ENCODE measurements around the gene MT2A.
A peak's percentile ranks its signal among the peaks of the same experiment; 100 is the strongest.

MT2A gene

DNA sequence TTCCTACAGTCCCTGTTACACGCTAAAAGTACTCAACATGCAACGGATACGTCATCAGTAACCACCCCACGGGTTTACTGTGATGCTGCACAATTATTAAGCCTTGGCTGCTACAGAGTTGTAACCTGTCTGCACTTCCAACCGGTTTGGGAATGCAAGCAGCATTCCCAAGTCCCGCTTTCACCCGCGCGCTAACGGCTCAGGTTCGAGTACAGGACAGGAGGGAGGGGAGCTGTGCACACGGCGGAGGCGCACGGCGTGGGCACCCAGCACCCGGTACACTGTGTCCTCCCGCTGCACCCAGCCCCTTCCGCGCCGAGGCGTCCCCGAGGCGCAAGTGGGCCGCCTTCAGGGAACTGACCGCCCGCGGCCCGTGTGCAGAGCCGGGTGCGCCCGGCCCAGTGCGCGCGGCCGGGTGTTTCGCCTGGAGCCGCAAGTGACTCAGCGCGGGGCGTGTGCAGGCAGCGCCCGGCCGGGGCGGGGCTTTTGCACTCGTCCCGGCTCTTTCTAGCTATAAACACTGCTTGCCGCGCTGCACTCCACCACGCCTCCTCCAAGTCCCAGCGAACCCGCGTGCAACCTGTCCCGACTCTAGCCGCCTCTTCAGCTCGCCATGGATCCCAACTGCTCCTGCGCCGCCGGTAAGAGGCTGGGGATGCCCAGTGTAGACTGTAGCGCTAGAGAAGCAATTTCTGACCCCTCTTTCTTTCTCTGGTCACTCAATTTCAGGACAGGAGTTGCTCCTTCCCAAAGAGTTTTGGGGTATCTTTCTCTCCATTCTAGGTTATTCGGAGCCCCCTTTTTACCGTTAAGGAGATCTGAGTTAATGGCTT is at the start of gene MT2A:
Gene MT2A (plus strand): TSS at position 542 of the 833 bp plus-strand sequence. CDS start 72 bp downstream, at position 614.
- Histone ChIP-seq H3K36me3 (ENCODE audit: control insufficient read depth in 5 of 5, insufficient read depth in 5 of 5, low read length in 5 of 5) (no peaks in the 10 kb centered on the region), H3K4me1 (ENCODE audit: control insufficient read depth in 5 of 5, insufficient read depth in 5 of 5, low read length in 5 of 5) (peaks cover 34 to 66% (median 54%) of the 10 kb centered on the region in 5 donors), H3K9me3 (ENCODE audit: control insufficient read depth in 5 of 5, low read length in 5 of 5) (no peaks in the 10 kb centered on the region), H3K9ac (ENCODE audit: low read length in 5 of 5) (peak within 1 kb of the TSS; percentile 86 to 94 (median 90)), H3K4me3 (ENCODE audit: low read depth in 1 of 5, low read length in 5 of 5) (peak within 1 kb of the TSS; percentile 87 to 97 (median 91)), H3K27ac (ENCODE audit: low read depth, low read length) (peak within 1 kb of the TSS; percentile 99), H3K27me3 (ENCODE audit: control insufficient read depth in 5 of 5, insufficient read depth in 4 of 5, low read length in 5 of 5) (no peaks in the 10 kb centered on the region)

DNA sequence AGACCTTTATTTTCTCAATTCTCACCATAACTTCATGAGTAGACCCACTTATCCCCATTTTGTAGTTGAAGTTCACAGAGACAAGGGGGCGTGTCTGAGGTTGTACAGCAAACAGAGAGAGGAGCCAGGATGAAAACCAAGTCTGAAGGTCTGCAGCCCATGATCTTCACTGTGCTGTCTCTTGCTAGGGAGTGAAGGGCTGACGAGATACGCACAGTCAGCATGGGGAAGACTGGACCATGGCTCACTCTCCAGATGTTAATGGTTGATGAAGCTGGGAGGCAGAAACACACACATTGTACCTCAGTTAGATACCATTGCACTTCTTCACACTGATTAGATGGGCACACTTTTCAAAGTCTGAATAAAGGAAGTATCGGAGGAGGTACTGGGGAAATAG is 49.3 kb upstream of the MT2A start:
- H3K27ac ChIP-seq (ENCODE audit: low read depth, low read length): no peak overlapping the region
- no peaks in the 10 kb centered on the region for H3K36me3 ChIP-seq (ENCODE audit: control insufficient read depth in 5 of 5, insufficient read depth in 5 of 5, low read length in 5 of 5)
- no peak overlapping the region for H3K4me3 ChIP-seq (ENCODE audit: low read depth in 1 of 5, low read length in 5 of 5)
- no peaks in the 10 kb centered on the region for H3K9me3 ChIP-seq (ENCODE audit: control insufficient read depth in 5 of 5, low read length in 5 of 5)
- no peaks in the 10 kb centered on the region for H3K4me1 ChIP-seq (ENCODE audit: control insufficient read depth in 5 of 5, insufficient read depth in 5 of 5, low read length in 5 of 5)
- no peak overlapping the region for H3K9ac ChIP-seq (ENCODE audit: low read length in 5 of 5)
- peaks cover 0 to 9% (median 0%) of the 10 kb centered on the region in 5 donors for H3K27me3 ChIP-seq (ENCODE audit: control insufficient read depth in 5 of 5, insufficient read depth in 4 of 5, low read length in 5 of 5)

DNA sequence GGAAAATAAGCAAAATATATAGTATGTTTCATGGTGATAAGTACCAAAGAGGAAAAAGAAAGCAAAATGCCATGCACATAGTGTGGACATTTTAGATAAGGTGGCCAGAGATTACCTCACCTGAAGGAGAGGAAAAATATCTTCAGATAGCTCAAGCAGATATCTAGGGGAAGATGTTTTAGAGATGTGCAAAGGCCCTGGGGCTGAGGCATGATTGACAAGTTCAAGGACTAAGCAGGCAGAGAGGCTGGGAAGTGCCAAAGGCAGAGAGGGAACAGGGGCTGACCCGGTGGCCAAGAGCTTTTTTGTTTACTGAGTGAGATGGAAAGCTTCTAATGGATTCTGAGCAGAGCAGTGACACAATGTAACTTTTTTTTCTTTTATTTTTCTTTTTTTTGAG is 47.9 kb upstream of the MT2A start:
- Histone ChIP-seq H3K27me3 (ENCODE audit: control insufficient read depth in 5 of 5, insufficient read depth in 4 of 5, low read length in 5 of 5) (peaks cover 0 to 9% (median 2%) of the 10 kb centered on the region in 5 donors), H3K4me1 (ENCODE audit: control insufficient read depth in 5 of 5, insufficient read depth in 5 of 5, low read length in 5 of 5) (no peaks in the 10 kb centered on the region), H3K27ac (ENCODE audit: low read depth, low read length) (no peak overlapping the region), H3K4me3 (ENCODE audit: low read depth in 1 of 5, low read length in 5 of 5) (no peak overlapping the region), H3K9ac (ENCODE audit: low read length in 5 of 5) (no peak overlapping the region), H3K9me3 (ENCODE audit: control insufficient read depth in 5 of 5, low read length in 5 of 5) (no peaks in the 10 kb centered on the region), H3K36me3 (ENCODE audit: control insufficient read depth in 5 of 5, insufficient read depth in 5 of 5, low read length in 5 of 5) (no peaks in the 10 kb centered on the region)

DNA sequence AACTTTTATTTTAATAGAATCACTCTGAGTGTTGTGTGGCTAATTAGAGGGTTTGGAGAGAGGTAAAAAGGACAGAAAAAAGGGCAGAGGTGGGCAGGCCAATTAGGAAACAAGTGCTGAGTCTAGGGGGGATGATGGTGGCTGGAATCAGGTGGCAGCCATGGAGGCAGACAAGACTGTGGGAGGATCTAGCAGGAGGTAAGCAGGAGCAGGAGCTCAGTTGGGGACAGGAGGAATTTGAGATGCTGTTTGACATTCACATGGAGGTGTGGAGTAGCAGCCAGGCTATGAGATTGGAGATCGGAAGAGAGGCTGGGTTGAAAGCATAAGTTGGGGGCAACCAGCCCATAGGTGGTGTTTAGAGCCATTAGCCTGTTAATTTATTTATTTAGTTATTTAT is 47.3 kb upstream of the MT2A start:
- Histone ChIP-seq H3K4me3 (ENCODE audit: low read depth in 1 of 5, low read length in 5 of 5) (no peak overlapping the region), H3K27me3 (ENCODE audit: control insufficient read depth in 5 of 5, insufficient read depth in 4 of 5, low read length in 5 of 5) (peaks cover 0 to 9% (median 2%) of the 10 kb centered on the region in 5 donors), H3K9me3 (ENCODE audit: control insufficient read depth in 5 of 5, low read length in 5 of 5) (no peaks in the 10 kb centered on the region), H3K9ac (ENCODE audit: low read length in 5 of 5) (no peak overlapping the region), H3K27ac (ENCODE audit: low read depth, low read length) (no peak overlapping the region), H3K4me1 (ENCODE audit: control insufficient read depth in 5 of 5, insufficient read depth in 5 of 5, low read length in 5 of 5) (no peaks in the 10 kb centered on the region), H3K36me3 (ENCODE audit: control insufficient read depth in 5 of 5, insufficient read depth in 5 of 5, low read length in 5 of 5) (no peaks in the 10 kb centered on the region)

DNA sequence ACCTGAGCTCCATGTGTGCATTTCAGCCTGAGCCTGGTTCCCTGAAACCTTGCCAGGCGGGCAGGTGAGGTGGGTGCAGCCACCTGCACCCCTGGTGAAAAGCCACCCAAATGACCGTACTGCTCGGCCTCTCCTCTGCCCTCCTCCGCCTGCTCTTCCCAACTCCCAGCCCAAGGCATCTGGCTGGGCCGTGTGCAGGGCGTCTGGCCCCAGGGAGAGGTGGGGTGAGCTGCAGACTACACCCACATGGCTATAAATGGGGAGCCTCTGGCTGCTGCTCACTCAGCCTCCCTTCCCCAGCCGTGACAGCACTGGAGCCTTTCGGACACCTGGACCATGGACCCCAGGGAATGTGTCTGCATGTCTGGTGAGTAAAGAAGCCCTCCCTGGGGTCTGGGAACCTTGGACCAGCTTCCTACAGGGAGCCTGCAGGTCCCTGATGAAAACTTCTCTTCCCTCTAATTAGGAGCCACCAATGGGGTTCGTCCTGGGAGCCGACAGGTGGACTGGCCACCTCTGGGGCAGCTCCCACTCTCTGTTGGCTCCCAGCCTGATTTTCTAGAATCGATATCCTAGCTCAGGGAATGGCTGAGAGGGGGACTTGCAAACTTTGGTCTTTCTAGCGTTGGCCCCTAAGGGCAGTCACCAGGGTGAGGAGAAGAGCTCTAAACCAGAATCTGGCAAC is 43.4 kb upstream of the MT2A start, which contains the start of gene MT4:
Gene MT4 (plus strand): TSS at position 281 of the 685 bp plus-strand sequence. CDS start 56 bp downstream, at position 337.
- H3K36me3 ChIP-seq (ENCODE audit: control insufficient read depth in 5 of 5, insufficient read depth in 5 of 5, low read length in 5 of 5): no peaks in the 10 kb centered on the region
- H3K9ac ChIP-seq (ENCODE audit: low read length in 5 of 5): no peak within 1 kb of the TSS
- no peak within 1 kb of the TSS for H3K4me3 ChIP-seq (ENCODE audit: low read depth in 1 of 5, low read length in 5 of 5)
- H3K27ac ChIP-seq (ENCODE audit: low read depth, low read length): no peak within 1 kb of the TSS
- no peaks in the 10 kb centered on the region for H3K9me3 ChIP-seq (ENCODE audit: control insufficient read depth in 5 of 5, low read length in 5 of 5)
- H3K27me3 ChIP-seq (ENCODE audit: control insufficient read depth in 5 of 5, insufficient read depth in 4 of 5, low read length in 5 of 5): peaks cover 0 to 9% (median 5%) of the 10 kb centered on the region in 5 donors
- no peaks in the 10 kb centered on the region for H3K4me1 ChIP-seq (ENCODE audit: control insufficient read depth in 5 of 5, insufficient read depth in 5 of 5, low read length in 5 of 5)

DNA sequence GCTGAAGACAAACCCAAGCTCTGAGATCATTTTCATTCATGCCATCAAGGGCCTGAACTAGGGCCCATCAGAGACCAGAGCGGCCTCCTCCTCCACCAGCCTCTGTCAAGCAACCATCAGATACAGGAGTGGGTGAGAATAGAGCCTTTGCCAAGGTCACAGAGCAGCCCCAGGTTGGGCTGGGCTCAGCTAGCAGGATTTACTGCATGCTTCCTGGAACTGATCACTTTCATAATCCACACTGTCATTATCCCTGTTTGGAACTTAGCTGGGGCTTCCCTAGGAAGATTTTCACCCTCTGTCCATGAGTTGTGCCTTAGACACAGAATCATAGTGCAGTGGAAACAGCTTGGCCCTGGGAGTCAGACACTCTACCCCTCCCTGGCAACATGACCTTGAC is 38.4 kb upstream of the MT2A start:
- no peak overlapping the region for H3K27ac ChIP-seq (ENCODE audit: low read depth, low read length)
- H3K9me3 ChIP-seq (ENCODE audit: control insufficient read depth in 5 of 5, low read length in 5 of 5): no peaks in the 10 kb centered on the region
- H3K36me3 ChIP-seq (ENCODE audit: control insufficient read depth in 5 of 5, insufficient read depth in 5 of 5, low read length in 5 of 5): no peaks in the 10 kb centered on the region
- H3K27me3 ChIP-seq (ENCODE audit: control insufficient read depth in 5 of 5, insufficient read depth in 4 of 5, low read length in 5 of 5): peaks cover 0 to 3% (median 0%) of the 10 kb centered on the region in 5 donors
- H3K9ac ChIP-seq (ENCODE audit: low read length in 5 of 5): no peak overlapping the region
- no peak overlapping the region for H3K4me3 ChIP-seq (ENCODE audit: low read depth in 1 of 5, low read length in 5 of 5)
- H3K4me1 ChIP-seq (ENCODE audit: control insufficient read depth in 5 of 5, insufficient read depth in 5 of 5, low read length in 5 of 5): no peaks in the 10 kb centered on the region

DNA sequence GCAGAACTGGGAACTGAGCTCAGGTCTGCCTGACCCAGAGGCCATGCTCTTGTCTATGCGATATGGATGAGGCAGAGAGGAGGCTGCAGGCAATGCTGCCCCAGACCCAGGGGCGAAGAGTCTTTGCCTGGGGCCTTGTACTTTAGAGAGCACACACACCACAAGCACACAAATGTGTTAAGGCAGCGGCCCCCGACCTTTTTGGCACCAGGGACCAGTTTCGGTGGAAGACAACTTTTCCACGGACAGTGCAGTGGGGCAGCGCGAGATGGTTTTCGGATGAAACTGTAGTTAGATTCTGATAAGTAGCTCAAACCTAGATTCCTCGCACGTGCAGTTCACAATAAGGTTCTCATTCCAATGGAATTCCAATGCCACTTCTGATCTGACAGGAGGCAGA is 36.9 kb upstream of the MT2A start:
- Histone ChIP-seq H3K27ac (ENCODE audit: low read depth, low read length) (no peak overlapping the region), H3K36me3 (ENCODE audit: control insufficient read depth in 5 of 5, insufficient read depth in 5 of 5, low read length in 5 of 5) (no peaks in the 10 kb centered on the region), H3K27me3 (ENCODE audit: control insufficient read depth in 5 of 5, insufficient read depth in 4 of 5, low read length in 5 of 5) (peaks cover 0 to 3% (median 0%) of the 10 kb centered on the region in 5 donors), H3K9ac (ENCODE audit: low read length in 5 of 5) (no peak overlapping the region), H3K4me3 (ENCODE audit: low read depth in 1 of 5, low read length in 5 of 5) (no peak overlapping the region), H3K9me3 (ENCODE audit: control insufficient read depth in 5 of 5, low read length in 5 of 5) (no peaks in the 10 kb centered on the region), H3K4me1 (ENCODE audit: control insufficient read depth in 5 of 5, insufficient read depth in 5 of 5, low read length in 5 of 5) (no peaks in the 10 kb centered on the region)

DNA sequence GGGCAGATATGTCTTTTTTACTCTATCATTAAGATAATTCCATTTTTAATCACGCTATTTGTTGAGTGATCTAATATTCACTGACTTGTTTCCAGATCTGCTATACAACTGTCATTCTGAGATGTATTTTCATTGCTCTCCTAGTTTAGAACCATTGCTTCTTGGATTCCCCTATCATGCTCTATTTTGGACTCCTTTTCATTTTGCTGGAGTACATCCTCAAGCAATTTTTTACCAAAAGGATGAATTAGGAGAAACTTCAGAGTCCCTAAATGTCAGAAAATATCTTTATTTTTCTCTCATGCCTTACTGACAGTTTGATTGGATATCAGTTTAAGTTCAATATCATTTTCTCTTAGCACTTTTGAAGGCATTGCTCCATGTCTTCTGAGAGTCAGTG is 33.8 kb upstream of the MT2A start:
- Histone ChIP-seq H3K9ac (ENCODE audit: low read length in 5 of 5) (no peak overlapping the region), H3K4me3 (ENCODE audit: low read depth in 1 of 5, low read length in 5 of 5) (no peak overlapping the region), H3K27ac (ENCODE audit: low read depth, low read length) (no peak overlapping the region), H3K4me1 (ENCODE audit: control insufficient read depth in 5 of 5, insufficient read depth in 5 of 5, low read length in 5 of 5) (no peaks in the 10 kb centered on the region), H3K27me3 (ENCODE audit: control insufficient read depth in 5 of 5, insufficient read depth in 4 of 5, low read length in 5 of 5) (no peaks in the 10 kb centered on the region), H3K9me3 (ENCODE audit: control insufficient read depth in 5 of 5, low read length in 5 of 5) (no peaks in the 10 kb centered on the region), H3K36me3 (ENCODE audit: control insufficient read depth in 5 of 5, insufficient read depth in 5 of 5, low read length in 5 of 5) (no peaks in the 10 kb centered on the region)

DNA sequence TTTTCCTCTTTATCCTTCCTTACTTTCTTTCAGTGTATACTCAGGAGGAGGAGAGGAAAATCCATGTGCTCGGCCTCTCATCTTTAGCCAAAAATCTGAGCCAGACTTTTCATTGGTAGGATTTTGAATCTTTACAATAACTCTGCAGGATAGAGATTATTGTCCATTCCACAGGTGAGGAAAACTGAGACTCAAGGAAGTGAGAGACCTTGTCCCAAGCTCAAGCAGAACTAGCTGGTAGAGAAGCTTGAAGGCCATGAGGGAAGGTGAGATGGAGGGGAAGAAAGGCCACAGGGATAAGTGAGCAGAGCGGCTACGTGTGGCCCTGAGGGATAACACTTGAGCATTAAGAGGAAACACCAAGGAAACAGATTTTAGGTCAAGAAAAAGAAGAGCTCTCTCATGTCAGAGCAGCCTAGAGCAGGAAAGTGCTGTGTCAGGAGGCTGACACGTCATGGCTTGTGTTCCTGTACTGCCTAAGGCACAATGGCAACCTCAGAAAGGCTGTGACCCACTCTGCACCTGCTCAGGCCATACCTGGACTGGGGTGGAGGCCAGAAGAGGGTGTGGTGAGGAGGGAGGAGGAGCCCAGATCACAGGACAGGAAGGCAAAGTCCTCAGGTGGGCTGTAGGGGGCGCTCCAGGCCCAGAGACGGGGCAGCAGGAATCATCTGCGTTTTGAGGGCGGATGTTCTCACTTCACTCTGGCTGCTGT is 31.6 kb upstream of the MT2A start:
- Histone ChIP-seq H3K4me3 (ENCODE audit: low read depth in 1 of 5, low read length in 5 of 5) (no peak overlapping the region), H3K9ac (ENCODE audit: low read length in 5 of 5) (no peak overlapping the region), H3K9me3 (ENCODE audit: control insufficient read depth in 5 of 5, low read length in 5 of 5) (no peaks in the 10 kb centered on the region), H3K27ac (ENCODE audit: low read depth, low read length) (no peak overlapping the region), H3K27me3 (ENCODE audit: control insufficient read depth in 5 of 5, insufficient read depth in 4 of 5, low read length in 5 of 5) (peaks cover 0 to 4% (median 0%) of the 10 kb centered on the region in 5 donors), H3K36me3 (ENCODE audit: control insufficient read depth in 5 of 5, insufficient read depth in 5 of 5, low read length in 5 of 5) (no peaks in the 10 kb centered on the region), H3K4me1 (ENCODE audit: control insufficient read depth in 5 of 5, insufficient read depth in 5 of 5, low read length in 5 of 5) (no peaks in the 10 kb centered on the region)

DNA sequence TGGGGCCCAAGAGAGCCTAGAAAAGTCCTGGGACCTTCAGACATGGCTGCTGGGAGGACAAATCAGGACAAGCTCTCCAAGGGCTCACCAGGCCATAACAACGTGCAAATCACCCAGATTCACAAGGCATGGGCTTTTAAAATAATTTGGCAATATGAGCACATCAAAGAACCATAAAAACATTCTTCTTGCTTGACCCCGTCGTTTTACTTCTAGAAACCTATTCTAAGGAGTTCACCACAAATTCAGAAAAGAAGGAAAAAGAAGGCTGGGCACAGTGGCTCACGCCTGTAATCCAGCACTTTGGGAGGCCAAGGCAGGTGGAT is 31.1 kb upstream of the MT2A start:
- H3K9me3 ChIP-seq (ENCODE audit: control insufficient read depth in 5 of 5, low read length in 5 of 5): no peaks in the 10 kb centered on the region
- no peak overlapping the region for H3K9ac ChIP-seq (ENCODE audit: low read length in 5 of 5)
- no peaks in the 10 kb centered on the region for H3K36me3 ChIP-seq (ENCODE audit: control insufficient read depth in 5 of 5, insufficient read depth in 5 of 5, low read length in 5 of 5)
- H3K27ac ChIP-seq (ENCODE audit: low read depth, low read length): no peak overlapping the region
- peaks cover 0 to 4% (median 0%) of the 10 kb centered on the region in 5 donors for H3K27me3 ChIP-seq (ENCODE audit: control insufficient read depth in 5 of 5, insufficient read depth in 4 of 5, low read length in 5 of 5)
- no peaks in the 10 kb centered on the region for H3K4me1 ChIP-seq (ENCODE audit: control insufficient read depth in 5 of 5, insufficient read depth in 5 of 5, low read length in 5 of 5)
- no peak overlapping the region for H3K4me3 ChIP-seq (ENCODE audit: low read depth in 1 of 5, low read length in 5 of 5)

Measured in subcutaneous abdominal adipose tissue (tissue), 5 donors.